ENCODE data around the gene SECISBP2L. TPM values are rescaled to one million over a fixed set of nuclear protein-coding genes. Genes with fewer than 3 reads are reported as not detected.

SECISBP2L gene
- total RNA-seq, 6 experiments from 2014 or later, result 13.5 to 24.6 (median 19.5) TPM

DNA sequence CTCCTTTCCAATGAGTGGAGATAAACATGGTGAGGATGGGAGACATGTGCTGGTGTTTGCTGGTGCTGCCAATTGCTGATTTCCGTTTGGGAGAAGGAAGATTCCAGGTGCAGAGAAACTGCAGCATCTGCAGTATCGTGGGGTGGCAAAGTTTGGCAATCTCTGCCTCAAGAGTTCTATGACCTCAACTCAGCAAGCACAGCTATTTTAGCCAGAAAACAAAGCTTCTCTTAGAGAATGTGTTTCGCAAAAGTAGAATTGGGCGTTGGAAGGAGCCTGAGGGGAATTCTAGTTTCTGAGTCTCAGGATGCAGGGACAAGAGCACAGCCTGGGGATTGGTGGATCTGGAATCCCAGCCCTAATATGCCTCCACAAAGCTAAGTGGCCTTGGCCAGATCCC is 64.3 kb downstream of the SECISBP2L start:
- WGBS (ENCODE audit: insufficient coverage, low coverage, low lambda C conversion rate, missing lambda C conversion rate), result 0% methylated on average over 3 of the region's 4 CpGs
- Histone ChIP-seq H3K27me3 (no peaks in the 10 kb centered on the region), H3K27ac (no peak overlapping the region), H3K36me3 (no peaks in the 10 kb centered on the region), H3K4me1 (peaks cover 0 to 41% (median 4%) of the 10 kb centered on the region in 4 donors), H3K4me3 (no peak overlapping the region), H3K9me3 (no peaks in the 10 kb centered on the region)
- TF ChIP-seq, protein P1, sequence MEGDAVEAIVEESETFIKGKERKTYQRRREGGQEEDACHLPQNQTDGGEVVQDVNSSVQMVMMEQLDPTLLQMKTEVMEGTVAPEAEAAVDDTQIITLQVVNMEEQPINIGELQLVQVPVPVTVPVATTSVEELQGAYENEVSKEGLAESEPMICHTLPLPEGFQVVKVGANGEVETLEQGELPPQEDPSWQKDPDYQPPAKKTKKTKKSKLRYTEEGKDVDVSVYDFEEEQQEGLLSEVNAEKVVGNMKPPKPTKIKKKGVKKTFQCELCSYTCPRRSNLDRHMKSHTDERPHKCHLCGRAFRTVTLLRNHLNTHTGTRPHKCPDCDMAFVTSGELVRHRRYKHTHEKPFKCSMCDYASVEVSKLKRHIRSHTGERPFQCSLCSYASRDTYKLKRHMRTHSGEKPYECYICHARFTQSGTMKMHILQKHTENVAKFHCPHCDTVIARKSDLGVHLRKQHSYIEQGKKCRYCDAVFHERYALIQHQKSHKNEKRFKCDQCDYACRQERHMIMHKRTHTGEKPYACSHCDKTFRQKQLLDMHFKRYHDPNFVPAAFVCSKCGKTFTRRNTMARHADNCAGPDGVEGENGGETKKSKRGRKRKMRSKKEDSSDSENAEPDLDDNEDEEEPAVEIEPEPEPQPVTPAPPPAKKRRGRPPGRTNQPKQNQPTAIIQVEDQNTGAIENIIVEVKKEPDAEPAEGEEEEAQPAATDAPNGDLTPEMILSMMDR (IDR thresholded peaks at IDR 0.05), result no peak
- TF ChIP-seq POLR2A (IDR thresholded peaks at IDR 0.05), result no peak
- DNase-seq (no peak), ATAC-seq (peak in 3 of 4 donors; percentile 32 to 65 (median 48))
- intact Hi-C loops (cut with DNase I), result no loop called here

DNA sequence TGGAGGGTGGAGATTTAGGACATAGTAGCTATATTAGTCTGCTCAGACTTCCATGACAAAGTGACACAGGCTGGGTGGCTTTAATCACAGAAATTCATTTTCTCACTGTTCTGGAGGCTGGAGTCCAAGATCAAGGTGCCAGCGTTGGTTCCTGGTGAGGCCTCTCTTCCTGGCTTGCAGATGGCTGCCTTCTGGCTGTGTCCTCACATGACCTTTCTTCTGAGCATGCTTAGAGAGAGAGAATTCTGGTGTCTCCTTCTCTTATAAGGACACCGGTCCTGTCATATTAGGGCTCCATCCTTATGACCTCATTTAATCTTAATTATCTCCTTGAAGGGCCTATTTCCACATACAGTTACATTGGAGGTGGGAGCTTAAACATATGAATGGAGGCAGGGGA is 67.6 kb downstream of the SECISBP2L start:
- intact Hi-C loops (cut with DNase I), result no loop called here
- no peak overlapping the region for H3K4me3 ChIP-seq
- no peak overlapping the region for H3K27ac ChIP-seq
- no peaks in the 10 kb centered on the region for H3K36me3 ChIP-seq
- no peaks in the 10 kb centered on the region for H3K27me3 ChIP-seq
- no peaks in the 10 kb centered on the region for H3K9me3 ChIP-seq
- TF ChIP-seq, protein P1 (IDR thresholded peaks at IDR 0.05), result no peak
- TF ChIP-seq POLR2A (IDR thresholded peaks at IDR 0.05), result no peak
- ATAC-seq, result no peak
- H3K4me1 ChIP-seq, result peaks cover 0 to 18% (median 0%) of the 10 kb centered on the region in 4 donors
- no peak for DNase-seq
- 89% methylated on average over 2 of the region's 2 CpGs for WGBS (ENCODE audit: insufficient coverage, low coverage, low lambda C conversion rate, missing lambda C conversion rate)

DNA sequence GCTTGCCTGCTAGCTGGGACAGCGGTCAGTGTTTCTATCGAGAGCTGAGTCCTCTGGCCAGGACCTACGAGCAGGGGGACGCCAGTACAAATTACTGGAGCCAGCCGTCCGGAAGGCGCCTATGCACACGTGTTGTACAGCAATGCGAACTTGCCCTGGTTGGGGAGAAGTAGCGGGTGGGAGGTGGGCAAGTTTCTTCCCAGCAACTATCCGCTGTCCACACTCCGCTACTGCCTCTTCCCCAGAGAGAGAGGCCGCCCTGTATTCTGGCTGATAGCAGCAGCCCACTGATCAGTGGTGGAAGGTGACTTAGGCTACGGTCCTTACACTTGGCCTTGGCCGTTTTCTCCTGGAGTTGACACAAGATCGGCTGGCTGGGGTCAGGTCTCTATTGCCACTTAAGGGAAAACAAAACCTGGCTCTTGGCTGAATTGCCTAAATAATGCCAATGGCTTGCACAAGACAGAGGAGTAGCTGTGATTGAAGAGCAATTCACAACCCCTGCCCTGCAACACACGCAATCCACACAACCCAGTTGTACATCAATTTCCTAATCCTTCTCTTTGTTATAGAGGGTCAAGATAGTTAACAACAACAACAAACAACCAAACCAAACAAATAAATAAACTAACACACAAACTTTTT is 69.7 kb downstream of the SECISBP2L start:
- ATAC-seq (peak; percentile 10 to 57 (median 32)), DNase-seq (no peak)
- no peak for TF ChIP-seq POLR2A (IDR thresholded peaks at IDR 0.05)
- TF ChIP-seq, protein P1 (IDR thresholded peaks at IDR 0.05), result no peak
- Histone ChIP-seq H3K4me3 (no peak overlapping the region), H3K9me3 (no peaks in the 10 kb centered on the region), H3K36me3 (no peaks in the 10 kb centered on the region), H3K27ac (no peak overlapping the region), H3K4me1 (peaks cover 0 to 9% (median 0%) of the 10 kb centered on the region in 4 donors), H3K27me3 (no peaks in the 10 kb centered on the region)
- intact Hi-C loops (cut with DNase I), result no loop called here
- 69% methylated on average over 7 of the region's 17 CpGs for WGBS (ENCODE audit: insufficient coverage, low coverage, low lambda C conversion rate, missing lambda C conversion rate)

DNA sequence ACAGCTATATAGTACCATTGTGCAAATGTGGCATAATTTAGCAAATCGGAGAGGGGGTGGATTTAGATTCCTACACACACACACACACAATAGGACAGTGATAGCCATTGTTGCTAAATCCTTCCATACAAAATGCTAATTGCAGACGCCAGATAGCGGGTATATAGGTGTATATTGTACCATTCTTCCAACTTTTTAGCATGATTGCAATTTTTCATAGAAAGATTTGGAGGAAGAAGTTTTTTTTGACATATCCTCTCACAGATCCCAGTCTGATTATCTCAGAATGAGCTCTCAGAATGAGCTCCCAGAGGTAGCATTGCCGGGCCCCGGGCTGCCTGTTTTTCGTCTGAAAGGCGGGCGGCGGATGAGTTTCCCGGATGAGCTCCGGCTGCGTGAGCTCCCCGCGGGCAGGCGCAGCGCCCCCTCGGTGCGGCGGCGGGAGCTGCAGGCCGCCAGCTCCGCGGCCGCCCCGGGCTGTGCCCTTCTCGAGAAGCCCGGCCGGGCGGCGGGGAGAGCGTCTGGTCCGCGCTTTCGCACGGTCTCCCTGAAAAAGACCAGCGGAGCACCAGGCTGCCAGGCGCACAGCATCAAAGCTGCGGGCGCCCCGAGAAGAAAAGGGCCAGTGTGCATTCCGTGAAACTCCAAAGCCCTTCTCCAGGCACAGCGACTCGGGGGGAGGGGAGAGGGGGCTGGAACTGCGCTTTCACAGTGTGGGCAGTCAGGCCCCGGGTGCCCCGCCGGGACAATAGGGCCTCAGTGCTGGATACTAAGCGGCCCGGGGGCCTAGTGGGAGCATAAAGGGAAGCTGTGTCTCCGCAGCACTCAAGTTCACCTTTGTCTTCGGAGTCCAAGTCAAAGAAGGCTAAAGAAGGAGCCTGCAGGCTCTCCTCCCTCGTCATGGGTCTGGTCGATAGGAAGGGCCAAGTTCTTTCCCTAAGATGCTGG is 70.5 kb downstream of the SECISBP2L start:
- Histone ChIP-seq H3K9me3 (no peaks in the 10 kb centered on the region), H3K36me3 (no peaks in the 10 kb centered on the region), H3K27ac (peak overlapping the region in 2 of 3 donors; percentile 12 to 43), H3K4me3 (peak overlapping the region; percentile 49 to 62 (median 53)), H3K27me3 (no peaks in the 10 kb centered on the region), H3K4me1 (peaks cover 0 to 9% (median 0%) of the 10 kb centered on the region in 4 donors)
- ATAC-seq (peak; percentile 98 to 99 (median 99)), DNase-seq (peak; percentile 78 to 82 (median 78))
- intact Hi-C loops (cut with DNase I), result no loop called here
- peak; percentile 18 for TF ChIP-seq POLR2A (IDR thresholded peaks at IDR 0.05)
- TF ChIP-seq, protein P1 (IDR thresholded peaks at IDR 0.05), result peak; percentile 87 to 96 (median 92)
- 18% methylated on average over 15 of the region's 53 CpGs for WGBS (ENCODE audit: insufficient coverage, low coverage, low lambda C conversion rate, missing lambda C conversion rate)

All from right lobe of liver (tissue), 6 donors.